ENCODE measurements around the gene RPN1.
"Not testable (repeated sequence)": the region's sequence is repeated elsewhere in the genome, so short reads cannot be mapped to it uniquely, and the experiment has no call there.

Gene RPN1

DNA sequence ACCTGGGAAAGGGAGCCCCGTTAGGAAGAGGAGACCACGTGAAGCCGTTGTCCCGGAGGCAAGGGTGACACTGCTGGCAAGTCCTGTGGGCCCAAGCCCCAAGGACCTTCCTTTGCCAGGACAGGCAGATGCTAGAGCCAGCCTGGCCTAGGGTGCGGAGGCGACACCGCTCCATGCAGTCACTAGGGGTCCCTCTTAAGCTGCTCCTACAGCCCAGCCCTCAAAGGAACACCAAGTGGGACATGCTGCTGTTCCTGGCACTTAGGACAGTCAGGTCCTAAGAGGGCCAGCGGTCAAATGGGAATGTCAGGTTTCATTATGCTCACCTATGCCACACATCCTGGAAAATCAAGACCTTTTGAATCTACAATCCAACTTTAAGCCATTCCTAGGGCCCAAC is 59.7 kb downstream of the RPN1 start:
- DNase-seq (ENCODE audit: low read depth, low spot score): no peak
- H3K4me3 ChIP-seq (ENCODE audit: low read depth, low read length): no peak overlapping the region
- in situ Hi-C loops (cut with HindIII; ENCODE audit: low sequenced_read_pairs): no loop called here
- TF ChIP-seq, protein P1, sequence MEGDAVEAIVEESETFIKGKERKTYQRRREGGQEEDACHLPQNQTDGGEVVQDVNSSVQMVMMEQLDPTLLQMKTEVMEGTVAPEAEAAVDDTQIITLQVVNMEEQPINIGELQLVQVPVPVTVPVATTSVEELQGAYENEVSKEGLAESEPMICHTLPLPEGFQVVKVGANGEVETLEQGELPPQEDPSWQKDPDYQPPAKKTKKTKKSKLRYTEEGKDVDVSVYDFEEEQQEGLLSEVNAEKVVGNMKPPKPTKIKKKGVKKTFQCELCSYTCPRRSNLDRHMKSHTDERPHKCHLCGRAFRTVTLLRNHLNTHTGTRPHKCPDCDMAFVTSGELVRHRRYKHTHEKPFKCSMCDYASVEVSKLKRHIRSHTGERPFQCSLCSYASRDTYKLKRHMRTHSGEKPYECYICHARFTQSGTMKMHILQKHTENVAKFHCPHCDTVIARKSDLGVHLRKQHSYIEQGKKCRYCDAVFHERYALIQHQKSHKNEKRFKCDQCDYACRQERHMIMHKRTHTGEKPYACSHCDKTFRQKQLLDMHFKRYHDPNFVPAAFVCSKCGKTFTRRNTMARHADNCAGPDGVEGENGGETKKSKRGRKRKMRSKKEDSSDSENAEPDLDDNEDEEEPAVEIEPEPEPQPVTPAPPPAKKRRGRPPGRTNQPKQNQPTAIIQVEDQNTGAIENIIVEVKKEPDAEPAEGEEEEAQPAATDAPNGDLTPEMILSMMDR (IDR thresholded peaks at IDR 0.05; ENCODE audit: low read depth, low read length): peak; percentile 20

DNA sequence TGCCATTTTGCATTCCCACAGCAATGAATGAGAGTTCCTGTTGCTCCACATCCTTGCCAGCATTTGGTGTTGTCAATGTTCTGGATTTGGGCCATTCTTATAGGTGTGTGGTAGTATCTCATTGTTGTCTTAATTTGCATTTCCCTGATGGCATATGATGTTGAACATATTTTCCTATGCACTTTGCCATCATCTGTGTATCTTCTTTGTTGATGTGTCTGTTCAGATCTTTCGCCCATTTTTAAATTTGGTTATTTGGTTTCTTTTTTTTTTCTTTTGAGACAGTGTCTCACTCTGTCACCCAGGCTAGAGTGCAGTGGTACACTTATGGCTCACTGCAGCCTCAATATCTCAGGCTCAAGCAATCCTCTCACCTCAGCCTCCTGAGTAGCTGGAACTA is 60.6 kb downstream of the RPN1 start:
- in situ Hi-C loops (cut with HindIII; ENCODE audit: low sequenced_read_pairs); H3K4me3 ChIP-seq (ENCODE audit: low read depth, low read length); DNase-seq (ENCODE audit: low read depth, low spot score): not testable (repeated sequence)

DNA sequence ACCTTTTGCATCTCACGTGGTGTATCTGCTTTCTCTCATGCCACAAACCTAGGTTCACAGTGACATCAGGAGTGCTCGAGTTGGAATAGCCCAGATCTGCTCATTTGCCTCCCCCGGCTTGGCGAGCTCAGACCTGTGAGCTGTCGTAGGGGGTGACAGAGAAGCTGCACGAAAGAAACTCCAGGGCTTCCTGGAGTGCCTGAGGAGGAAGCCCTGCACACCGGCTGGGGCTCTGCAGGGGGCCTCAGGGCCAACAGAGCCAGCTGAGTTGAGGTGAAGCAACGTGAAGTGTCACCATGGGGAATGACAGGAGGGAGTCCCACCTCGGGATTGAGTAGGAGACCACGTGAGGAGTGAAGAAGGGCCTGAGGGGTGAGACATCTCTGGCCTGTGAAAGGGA is 62.5 kb downstream of the RPN1 start:
- TF ChIP-seq, protein P1 (IDR thresholded peaks at IDR 0.05; ENCODE audit: low read depth, low read length): no peak
- no peak for DNase-seq (ENCODE audit: low read depth, low spot score)
- in situ Hi-C loops (cut with HindIII; ENCODE audit: low sequenced_read_pairs): no loop called here
- H3K4me3 ChIP-seq (ENCODE audit: low read depth, low read length): no peak overlapping the region

DNA sequence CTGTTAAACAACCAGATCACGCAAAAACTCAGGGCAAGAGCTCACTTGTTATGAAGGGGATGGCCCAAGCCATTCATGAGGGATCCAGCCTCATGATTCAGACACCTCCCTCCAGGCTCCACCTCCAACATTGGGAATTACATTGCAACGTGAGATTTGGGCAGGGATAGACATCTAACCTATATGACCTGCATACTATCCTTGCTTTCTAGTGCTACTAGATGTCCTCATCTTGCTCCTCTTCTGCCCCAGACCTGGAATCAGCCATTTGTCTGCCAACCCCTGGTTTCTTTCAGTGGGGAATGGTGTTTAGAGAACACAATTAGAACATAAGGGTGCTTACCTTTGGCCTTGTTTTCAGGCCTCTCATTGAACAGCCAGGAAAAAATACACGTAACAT is 63.2 kb downstream of the RPN1 start:
- TF ChIP-seq, protein P1 (IDR thresholded peaks at IDR 0.05; ENCODE audit: low read depth, low read length): no peak

DNA sequence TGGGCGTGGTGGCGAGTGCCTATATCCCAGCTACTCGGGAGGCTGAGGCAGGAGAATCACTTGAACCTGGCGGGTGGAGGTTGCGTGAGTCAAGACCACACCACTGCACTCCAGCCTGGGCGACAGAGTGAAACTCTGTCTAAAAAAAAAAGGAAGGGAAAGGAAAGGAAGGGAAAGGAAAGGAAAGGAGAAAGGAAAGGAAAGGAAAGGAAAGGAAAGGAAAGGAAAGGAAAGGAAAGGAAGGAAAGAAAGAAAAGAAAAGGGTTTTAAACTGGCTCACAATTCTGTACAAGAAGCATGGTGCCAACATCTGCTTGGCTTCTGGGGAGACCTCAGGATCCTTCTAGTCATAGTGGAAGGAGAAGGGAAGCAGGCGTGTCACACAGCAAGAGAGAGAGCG is 63.7 kb downstream of the RPN1 start:
- in situ Hi-C loops (cut with HindIII; ENCODE audit: low sequenced_read_pairs); H3K4me3 ChIP-seq (ENCODE audit: low read depth, low read length); DNase-seq (ENCODE audit: low read depth, low spot score): not testable (repeated sequence)

More for the DNA sequence above, 63.2 kb downstream of the RPN1 start:
- no peak for DNase-seq (ENCODE audit: low read depth, low spot score)
- in situ Hi-C loops (cut with HindIII; ENCODE audit: low sequenced_read_pairs): no loop called here
- H3K4me3 ChIP-seq (ENCODE audit: low read depth, low read length): no peak overlapping the region

DNA sequence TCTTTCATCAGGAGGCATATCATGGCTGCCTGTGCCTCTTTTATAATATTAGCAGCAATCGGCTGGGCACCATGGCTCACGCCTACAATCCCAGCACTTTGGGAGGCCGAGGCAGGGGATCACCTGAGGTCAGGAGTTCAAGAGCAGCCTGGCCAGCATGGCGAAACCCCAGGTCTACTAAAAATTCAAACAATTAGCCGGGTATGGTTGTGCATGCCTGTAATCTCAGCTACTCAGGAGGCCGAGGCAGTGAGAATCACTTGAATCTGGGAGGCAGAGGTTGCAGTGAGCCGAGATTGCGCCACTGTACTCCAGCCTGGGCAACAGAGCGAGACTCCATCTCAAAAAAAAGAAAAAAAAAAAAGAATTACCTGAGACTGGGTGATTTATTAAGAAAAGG is 64.2 kb downstream of the RPN1 start:
- in situ Hi-C loops (cut with HindIII; ENCODE audit: low sequenced_read_pairs); H3K4me3 ChIP-seq (ENCODE audit: low read depth, low read length): not testable (repeated sequence)

DNA sequence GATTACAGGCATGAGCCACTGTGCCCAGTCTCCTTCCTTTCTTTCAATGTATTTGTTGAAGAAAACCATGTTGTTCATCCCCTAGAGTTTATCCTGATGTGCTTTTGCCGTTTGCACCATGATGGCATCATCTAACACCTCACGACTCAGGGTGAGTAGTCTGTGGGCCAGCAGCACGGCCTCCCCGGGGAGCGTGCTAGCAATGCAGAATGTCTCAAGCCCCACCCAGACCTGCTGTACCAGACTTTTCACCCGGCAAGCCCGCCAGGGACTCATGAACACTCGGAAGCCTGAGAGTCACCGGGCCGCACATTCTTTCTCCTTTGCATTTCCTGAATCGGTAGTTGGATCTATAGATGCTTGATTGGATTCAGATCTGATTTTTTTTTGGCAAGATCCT is 64.6 kb downstream of the RPN1 start:
- TF ChIP-seq, protein P1 (IDR thresholded peaks at IDR 0.05; ENCODE audit: low read depth, low read length): no peak
- H3K4me3 ChIP-seq (ENCODE audit: low read depth, low read length): no peak overlapping the region
- in situ Hi-C loops (cut with HindIII; ENCODE audit: low sequenced_read_pairs): no loop called here
- DNase-seq (ENCODE audit: low read depth, low spot score): no peak

More for the DNA sequence above, 64.2 kb downstream of the RPN1 start:
- DNase-seq (ENCODE audit: low read depth, low spot score): not testable (repeated sequence)

DNA sequence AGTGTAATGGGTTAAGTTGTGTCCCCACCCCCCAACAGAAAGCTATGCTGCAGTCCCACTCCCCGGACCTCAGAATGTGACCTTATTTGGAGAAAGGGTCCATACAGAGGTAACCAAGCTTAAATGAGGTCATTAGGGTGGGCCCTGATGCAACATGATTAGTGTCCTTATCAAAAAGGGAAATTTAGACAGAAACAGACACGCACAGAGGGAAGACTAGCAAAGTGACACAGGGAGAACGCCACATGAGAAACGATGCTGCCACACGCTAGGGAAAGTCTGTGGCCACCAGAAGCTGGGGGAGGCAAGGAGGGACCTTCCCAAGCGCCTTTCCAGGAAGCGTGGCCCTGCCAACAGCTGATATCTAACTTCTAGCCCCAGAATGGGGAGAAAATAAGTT is 65.4 kb downstream of the RPN1 start:
- H3K4me3 ChIP-seq (ENCODE audit: low read depth, low read length): no peak overlapping the region
- TF ChIP-seq, protein P1 (IDR thresholded peaks at IDR 0.05; ENCODE audit: low read depth, low read length): no peak
- in situ Hi-C loops (cut with HindIII; ENCODE audit: low sequenced_read_pairs): no loop called here
- no peak for DNase-seq (ENCODE audit: low read depth, low spot score)

All from astrocyte of the spinal cord (primary cell).